Stimulated activated CD4-positive, alpha-beta T cell treated with anti-CD3 and anti-CD28 coated beads, Interleukin-2, amount 100 ng/mL, for 48 hours (primary cell): ENCODE data around the gene FHIP2A.

Source experiments
- DNase-seq, 2 donors: peaks; one replicate each; pipeline ENCODE4 v3.0.0-alpha.2; 2020

FHIP2A gene

DNA sequence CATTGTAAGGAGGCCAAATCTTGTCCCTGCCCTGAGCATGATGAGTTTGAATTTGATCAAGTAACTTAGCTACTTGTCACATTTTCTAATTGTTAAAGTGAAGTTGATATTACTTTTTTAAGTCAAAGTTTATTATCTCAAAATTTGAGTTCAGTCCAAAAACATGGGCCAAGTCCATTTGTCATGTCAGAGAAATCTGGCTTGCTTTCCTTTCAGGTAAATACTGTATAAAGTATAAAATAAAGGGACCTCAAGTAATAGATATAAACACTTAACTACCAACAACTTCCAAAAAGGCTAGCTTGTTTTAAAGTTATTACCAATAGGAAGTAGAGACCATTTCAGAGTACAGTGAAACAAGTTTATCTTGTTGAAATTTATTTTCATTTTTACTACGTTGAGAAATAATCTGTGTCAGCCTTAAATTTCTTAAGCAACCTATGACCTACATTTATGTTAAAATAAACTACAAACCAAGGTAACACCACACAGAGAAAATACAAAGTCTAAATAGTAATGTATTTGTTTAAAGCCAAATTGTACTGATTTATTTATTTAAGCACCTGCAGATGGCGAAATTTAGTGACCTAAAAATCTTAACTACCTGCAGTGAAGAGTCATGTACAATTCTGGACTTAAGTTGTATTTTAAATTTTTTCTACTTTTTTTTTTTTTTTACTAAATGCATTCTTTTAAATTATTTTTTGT is 36.5 kb downstream of the FHIP2A start:
- DNase-seq, result no peak

DNA sequence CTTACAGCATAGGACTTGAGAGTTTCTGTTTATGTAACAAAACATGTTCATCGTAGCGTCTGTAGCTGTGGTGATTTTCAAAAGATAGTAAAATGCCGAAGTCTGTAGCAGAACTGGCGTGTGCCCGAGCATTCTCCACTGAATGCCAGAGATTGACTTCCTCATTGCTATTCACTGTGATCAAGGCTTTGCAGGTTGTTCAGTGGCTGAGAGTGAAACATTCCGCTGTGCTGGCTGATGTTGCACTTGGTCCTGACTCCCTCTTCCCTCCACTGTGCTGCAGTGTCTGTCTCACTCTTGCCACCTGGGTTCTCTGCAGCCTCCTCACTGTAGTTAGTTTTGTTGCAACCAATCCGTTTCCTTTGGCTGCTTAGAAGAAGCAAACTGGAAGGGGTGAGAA is 37.6 kb downstream of the FHIP2A start:
- DNase-seq, result no peak

DNA sequence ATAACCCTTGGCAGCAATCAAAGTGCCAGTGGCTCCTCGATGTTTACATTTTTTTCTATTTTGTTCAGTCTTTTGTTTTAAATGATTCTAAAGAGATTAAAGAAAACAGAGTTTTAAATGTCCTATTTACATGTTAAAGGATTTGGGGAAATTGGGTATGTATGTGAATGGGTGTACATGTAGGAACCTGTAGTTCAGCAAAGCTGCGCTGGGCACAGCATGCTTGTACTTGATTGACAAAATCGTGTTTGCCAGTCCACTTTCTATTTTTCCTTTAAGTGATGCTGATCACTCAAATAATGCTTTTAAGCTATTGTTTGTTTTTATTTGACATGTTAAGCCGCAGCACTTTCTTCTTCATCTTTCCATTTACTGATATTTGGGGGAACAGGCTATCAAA is 40.9 kb downstream of the FHIP2A start:
- DNase-seq, result no peak

DNA sequence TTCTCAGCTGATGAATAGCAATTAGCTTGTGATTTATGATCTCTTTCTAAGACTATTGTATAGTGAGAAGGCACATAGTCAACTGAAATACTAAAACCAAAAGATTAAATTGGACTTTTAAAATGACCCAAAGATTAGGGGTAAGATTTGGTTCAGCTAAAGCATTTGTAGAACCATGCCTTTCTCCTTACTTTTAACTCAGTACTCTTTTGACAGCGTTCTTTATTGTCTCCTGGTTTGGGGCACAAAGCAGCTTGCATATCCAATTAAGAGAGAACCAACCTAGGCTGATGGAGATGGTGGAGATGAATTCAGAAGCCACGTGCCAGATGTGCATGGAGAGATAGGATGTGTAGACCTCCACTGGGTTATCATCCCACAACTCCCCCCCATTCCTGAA is 45.8 kb downstream of the FHIP2A start:
- DNase-seq, result no peak

DNA sequence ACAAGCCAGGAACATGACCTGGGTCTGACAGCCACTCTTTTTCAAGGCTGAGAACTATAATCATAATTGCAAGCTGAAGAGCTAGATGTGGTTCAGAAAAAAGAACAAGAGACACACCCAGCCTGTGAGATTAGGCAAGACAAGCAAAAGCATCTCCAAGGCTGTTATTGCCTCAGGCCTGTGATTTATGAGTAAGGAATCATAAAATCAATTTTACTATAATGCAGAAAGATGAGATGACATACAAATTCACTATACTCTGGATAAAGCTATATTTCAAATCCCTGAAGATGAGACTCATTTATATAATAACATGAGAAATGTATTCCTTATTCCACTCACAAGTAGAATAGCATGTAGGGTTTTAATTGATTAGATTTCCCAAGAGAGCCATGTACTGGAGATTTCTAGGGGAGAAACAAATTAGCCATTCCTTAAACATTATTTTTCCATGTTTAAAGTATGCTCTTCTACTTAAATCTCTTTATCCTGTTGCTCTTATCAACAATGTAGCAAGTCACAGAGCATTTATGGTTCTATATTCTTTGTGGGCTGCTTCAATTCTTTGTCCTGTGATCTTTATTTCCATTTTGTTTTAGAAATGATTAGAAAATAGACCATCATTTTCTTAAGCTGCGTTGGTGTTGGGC is 47.4 kb downstream of the FHIP2A start:
- DNase-seq, result no peak

DNA sequence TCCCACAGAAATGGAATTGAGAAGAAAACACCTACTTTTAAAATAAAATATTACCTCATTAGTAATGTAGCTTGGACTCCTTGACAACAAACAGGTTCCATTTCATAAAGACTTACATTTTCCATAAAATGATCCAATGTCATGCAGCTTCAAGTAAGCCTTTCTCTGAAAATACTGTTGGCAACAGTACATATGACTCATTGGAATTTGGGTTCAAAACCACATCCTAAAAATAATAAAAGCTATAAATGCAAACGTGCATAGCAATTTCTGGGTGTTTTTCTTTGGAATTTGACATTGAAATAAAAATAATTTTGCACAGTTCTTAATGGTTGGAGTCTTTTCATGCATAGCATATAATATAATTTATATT is 47.9 kb downstream of the FHIP2A start:
- DNase-seq, result no peak

DNA sequence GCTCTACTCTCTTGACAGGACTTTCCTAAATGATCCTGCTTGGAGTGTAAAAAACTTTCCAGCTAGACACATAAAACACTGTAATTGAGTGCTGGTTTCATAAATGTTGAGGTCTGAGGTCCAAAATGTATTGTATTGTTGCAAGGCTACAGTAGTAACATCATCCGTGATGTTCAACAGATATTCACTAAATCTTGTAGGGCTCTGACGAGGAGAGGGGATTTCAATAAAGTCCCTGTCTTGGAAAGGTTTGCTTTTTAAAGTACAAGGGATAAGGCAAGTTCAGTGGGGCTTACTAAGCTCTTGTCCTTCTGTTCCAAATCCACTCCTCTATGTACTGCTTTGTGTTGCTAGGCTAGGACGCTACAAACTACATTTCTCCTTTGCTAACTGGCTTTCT is 48.9 kb downstream of the FHIP2A start:
- no peak for DNase-seq

DNA sequence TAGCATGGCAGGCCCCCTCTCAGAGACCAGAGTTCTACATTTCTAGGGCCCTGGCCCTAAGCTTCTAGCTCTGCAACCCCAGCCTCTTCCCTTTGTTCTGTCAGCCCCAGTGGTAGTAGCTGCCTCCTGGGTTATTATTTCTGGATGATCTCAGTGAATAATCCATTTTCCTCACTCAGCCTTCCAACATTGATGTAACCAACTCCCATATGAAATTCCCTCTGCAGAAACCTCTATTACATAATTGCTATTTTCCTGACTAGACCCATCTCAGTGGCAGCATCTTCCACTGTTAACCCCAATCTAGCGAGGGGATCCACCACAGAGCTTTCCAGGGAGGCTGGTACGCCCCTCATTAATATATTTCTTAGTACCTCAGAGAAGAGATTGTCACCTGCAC is 49.8 kb downstream of the FHIP2A start:
- DNase-seq, result no peak
